ELF-1 (cell line): Measurements from ENCODE around the gene SUMO4.

Experiments
- DNase-seq: peaks from one replicate; pipeline ENCODE4 v3.0.0-alpha.2; 2016; ENCODE audit warnings: low read depth, low spot score

SUMO4 gene

DNA sequence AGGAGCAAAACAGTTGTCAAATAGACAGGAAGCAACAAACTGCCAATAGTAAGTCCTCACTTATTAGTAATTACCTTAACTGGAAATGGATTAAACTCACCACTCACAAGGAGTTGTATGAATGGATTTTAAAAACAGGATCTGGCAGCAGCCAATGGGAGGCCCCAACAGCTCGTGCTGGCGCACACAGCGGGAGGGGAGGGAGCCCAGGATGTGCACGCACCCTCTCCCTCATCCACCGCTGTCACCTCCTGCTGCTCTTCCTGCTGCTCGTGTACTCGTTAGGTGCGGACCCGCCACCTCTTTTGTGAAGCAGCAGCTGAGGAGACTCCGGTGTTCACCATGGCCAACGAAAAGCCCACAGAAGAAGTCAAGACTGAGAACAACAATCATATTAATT lies at the start of gene SUMO4:
Gene SUMO4 (plus strand): TSS at position 213 of the 400 bp plus-strand sequence. CDS start 130 bp downstream, at position 343.
- DNase-seq, result no peak

DNA sequence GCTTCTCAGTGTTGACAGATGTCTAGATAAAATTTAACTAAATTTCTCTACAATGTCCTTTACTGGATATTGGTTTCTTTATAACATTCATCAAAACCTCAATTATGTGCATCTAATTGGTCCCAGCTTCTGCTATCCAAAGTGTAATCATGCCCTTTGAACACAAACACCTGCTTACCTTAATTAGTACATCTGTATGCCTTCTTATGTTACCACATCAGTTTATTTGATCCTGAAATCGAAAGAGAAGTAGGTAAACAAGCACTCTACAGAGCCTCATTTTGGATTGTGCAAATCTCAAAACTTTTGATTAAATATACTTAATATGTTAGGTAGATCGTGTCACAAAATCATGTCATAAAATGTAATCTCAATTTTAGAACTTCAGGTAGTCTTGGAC lies 46.1 kb upstream of the SUMO4 start:
- no peak for DNase-seq

DNA sequence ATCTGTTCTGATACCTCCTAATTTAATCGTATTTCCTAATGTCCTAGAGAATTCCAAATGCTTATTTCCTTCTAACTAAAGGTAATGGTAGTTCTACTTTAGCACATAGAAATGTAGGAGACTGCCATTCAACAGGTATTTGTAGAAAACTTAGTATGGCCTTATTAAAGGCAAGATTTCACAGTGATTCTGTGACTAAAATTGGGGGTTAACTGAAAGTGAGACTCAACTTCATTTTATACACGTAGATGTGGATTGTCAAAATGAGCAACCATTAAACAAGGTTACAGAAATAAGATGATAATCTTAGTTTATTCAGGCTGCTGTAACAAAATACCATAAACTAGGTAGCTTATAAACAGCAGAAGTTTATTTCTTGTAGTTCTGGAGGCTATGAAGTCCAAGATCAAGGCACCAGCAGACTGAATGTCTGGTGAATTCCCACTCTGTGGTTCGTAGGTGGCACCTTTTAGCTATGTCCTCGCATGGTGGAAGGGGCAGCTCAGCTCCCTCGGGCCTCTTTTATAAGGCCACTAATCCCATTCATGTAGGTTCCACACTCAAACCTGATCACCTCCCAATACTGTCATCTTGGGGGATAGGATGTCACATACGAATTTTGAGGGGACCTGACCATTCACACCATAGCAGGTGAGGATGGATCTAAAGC lies 43.8 kb upstream of the SUMO4 start:
- DNase-seq, result no peak

DNA sequence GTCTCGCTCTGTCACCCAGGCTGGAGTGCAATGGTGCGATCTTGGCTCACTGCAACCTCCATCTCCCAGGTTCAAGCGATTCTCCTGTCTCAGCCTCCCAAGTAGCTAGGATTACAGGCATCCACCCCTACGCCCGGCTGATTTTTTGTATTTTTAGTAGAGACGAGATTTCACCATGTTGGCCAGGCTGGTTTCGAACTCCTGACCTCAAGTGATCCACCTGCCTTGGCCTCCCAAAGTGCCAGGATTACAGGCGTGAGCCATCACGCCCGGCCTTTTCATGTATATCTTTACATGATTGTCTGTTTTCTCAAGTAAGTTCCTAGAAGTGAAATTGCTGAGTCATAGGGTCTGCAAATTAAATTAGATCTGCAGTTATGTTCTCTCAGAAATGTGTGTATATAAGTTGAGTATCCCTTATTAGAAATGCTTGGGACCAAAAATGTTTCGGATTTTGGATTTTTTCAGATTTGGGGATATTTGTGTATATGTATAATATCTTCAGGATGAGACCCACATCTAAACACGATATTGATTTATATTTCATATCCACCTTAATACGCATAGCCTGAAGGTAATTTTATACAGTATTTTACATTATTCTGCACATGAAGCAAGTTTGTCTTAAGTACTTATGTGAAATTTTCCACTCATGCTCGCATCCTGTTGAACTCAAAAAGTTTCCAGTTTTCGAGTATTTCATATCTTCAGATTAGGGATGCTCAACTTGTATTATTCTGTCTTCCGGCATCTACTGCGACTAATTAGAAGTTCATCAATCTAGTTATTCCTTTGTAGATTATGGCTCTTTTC lies 42.1 kb upstream of the SUMO4 start:
- no peak for DNase-seq

DNA sequence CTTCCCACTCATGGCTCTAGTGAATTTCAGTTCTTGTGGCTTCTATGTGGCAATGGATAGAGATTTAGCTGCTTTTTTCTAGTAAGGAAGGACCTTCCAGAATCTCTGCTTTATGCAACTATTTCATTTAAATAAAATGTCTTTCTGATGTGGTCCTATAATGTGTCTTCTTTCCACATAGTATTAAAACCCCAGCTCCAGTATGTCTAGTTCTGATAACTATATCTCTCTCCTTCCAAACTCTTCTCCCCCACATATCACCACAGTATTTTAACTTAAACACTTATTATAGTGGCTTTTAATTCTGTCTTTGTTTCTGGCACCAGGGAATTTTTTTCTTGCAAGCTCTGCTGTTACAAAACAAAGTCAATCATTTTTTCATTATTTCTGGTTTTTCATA lies 40.6 kb upstream of the SUMO4 start:
- no peak for DNase-seq

DNA sequence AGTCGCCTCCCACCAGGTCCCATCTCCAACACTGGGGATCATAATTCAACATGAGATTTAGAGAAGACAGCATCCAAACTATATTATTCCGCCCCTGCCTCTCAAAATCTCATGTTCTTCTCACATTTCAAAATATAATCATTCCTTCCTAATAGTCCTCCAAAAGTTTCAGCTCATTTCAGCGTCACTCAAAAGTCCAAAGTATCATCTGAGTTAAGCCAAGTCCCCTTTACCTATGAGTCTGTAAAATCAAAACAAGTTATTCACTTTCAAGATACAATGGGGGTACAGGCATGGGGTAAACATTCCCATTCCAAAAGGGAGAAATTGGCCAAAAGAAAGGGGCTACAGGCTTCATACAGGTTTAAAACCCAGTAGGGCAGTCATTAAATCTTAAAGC lies 39.5 kb upstream of the SUMO4 start:
- DNase-seq, result no peak

DNA sequence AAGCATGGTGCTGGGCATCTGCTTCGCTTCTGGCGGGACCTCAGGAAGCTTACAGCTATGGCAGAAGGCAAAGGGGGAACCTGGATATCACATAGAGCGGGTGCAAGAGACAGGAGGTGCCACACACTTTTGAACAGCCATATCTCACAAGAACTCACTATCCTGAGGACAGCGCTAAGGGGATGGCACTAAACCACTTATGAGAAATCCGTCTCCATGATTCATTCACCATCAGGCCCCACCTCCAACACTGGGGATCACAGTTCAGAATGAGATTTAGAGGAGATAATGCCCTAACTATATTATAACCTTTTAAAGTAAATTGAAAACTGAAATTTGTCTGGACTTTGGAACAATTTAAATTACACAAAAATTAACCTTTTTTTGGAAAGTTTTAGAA lies 37.8 kb upstream of the SUMO4 start:
- no peak for DNase-seq

DNA sequence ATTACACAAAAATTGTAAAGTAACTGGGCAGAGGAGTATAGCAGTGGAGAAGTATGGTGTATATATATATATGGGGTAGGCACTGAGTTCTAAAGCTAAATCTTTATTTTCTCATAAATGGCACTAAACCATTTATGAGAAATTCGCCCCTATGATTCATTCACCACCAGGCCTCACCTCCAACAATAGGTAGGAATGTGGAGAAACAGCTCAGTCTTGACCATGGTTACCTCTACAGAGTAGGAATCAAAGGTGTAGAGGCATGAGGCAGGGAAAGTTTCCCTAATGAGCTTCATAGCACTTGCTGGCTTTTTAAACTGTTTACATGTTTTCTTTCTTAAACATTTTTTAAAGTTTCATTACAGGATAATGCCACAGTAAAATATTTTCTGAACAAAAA lies 36.9 kb upstream of the SUMO4 start:
- no peak for DNase-seq

DNA sequence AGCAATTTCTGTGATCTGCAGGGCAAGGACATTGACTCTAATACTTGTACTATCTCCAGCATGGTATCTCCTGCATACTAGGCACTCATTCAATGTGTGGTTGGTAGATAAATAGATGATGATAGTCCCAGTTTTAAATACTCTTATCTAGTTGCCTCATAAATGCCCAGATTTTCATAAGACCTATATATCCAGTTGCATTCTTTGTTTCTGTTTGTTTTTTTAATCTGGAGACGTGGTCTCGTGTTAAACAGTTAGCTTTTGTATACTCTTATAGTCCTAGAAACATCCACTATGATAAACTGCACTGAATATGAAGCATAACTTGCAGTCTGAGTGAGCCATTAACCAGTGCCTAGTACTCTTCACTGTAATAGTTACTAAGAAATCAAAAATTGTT lies 35.5 kb upstream of the SUMO4 start:
- no peak for DNase-seq

DNA sequence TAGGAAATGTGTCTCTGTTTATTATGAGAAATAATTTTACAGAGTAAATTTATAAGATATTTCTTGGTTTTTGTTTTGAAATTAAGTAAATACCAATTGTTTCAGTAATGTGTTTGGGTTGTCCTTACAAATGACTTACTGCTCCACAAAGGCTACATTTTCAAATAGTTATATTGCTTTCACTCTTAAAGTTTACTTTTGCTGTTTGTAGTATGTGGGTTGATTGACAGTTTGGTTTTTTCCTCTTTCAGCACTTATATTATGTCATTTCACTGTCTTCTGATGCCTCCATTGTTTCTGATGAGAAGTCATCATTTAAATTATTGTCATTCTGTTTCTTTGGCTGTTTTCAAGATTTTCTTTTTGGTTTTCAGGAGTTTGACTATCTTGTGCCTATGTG lies 34.9 kb upstream of the SUMO4 start:
- no peak for DNase-seq

DNA sequence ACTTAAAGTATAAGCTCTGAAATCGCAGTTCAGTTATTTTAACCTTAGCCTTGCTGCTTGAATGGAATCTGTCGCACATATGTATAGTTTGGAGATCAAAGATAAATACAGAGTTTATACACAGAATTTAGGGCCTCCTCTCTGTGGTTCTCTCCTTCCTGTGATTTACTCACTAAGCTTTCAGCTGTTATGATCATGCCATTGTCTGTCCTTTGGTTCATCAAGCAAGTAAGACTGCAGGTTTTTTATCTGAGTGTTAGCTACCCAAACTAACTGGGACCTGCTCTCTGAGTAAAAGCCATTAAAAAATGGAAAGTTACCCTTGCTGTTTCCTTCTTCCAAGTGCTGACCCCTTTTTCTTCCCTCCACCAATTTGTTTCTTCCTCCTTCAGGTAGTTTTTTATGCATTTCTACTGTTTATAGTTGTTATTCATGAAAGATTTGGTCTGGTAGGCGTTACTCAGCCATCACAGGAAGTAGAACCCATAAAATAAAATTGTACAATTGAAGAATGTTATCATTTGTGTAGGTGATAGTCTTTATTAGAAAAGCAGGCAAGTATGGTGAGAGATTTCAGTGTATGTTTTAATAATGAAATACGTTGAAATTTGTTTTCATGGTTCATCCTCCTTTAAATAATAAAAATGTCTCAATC lies 33.7 kb upstream of the SUMO4 start:
- no peak for DNase-seq

DNA sequence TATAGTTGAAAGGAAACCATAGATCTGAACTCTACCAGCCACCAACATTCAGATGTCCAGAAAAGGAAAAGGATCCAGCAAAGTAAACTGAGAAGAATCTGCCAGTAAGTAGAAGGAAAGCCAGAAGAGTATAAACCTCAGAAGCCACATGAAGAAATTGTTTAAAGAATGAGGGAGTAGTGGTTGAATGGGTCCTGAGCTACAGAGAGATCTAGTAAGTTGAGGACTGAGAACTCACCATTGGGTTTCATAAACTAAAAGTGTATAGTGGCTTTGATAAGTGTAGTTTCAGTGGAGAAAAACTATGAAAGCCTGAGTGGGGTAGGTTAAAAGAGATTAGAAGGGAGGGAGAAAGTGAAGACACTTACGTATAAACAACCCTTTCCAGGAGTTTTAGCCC lies 32.0 kb upstream of the SUMO4 start:
- no peak for DNase-seq

DNA sequence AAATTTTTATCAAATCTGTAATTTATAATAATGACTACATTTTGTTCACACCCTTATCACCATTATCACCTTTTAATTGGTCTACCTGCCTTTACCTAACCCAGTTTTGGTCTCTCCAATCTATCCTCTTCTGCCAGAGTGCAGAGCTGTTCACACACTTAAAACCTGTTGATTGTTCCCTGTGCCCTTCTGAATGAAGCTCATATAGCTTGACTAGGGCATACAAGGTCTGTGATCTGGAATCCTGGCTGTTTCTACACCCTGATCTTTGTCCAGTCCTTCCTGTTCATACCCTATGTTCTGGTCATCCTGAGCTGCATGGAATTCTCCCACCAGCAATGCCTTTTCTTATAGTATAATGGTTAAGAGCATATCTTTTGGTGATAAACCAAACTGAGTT lies 28.9 kb upstream of the SUMO4 start:
- no peak for DNase-seq

DNA sequence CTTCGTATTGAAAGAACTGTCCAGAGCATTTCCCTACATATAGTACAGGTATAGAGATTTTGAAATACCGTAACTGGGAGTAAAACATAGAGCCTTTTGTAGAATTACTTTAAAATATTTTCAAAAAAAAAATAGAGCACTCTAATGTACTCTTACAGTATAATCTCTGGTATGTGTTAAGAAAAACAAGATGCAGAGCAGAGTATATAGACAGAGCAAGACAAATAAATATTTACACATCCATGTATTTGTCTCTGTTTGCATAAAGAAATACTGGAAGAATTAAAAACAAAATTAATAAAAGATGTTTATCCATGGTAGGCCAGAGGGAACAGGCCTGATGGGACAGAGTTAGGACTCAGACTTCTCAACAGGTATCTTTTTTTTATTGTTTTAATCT lies 28.0 kb upstream of the SUMO4 start:
- no peak for DNase-seq

DNA sequence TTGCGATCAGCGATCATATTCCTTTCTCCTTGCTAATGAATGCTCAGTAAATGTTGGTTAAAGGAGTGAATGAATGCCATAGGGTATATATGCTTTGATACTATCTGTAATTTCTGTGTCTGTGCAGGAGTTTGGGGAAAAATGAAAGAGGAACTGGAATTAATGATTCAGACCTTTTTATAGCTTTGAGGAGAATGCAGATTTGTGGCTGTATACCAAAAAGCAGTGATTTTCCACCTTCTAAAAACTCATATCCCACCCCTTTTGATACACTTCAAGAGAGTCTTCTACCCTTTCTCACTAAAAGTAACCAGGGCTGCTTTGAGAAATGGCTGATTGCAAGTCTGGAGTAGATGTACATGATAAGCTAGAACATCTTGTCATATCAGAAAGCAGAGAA lies 26.6 kb upstream of the SUMO4 start:
- no peak for DNase-seq

DNA sequence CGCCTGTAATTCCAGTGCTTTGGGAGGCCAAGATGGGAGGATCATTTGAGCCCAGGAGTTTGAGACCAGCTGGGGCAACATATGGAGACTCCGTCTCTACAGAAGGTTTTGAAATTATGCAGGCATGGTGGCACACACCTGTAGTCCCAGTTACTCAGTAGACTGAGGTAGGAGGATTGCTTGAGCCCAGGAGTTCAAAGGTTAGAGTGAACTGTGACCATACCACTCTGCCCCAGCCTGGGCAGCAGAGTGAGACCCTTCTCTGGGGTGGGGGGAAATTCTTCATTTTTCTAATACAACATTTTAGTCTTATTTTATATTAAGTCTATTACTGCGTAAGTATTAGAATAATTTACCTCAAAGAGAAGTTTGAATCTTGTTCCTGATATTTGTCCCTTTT lies 20.1 kb upstream of the SUMO4 start:
- DNase-seq, result no peak

DNA sequence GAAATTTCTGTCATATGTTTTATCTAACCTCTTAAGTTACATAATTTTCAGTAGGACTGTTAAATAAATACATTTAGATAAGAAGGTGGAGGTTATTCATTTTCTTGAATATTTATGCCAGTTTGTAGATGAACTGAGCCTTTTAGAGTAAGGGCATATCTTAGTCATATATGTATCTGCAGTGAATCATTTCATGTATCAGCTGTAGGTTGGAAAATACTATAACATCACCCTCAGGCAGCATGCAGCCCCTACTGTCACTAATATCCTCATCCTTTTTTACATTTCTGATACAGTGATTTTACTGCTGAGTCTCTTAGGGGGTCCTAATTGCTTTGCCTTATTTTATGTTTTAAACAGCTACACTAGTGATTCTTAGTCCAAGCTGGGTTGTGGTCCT lies 19.5 kb upstream of the SUMO4 start:
- no peak for DNase-seq

DNA sequence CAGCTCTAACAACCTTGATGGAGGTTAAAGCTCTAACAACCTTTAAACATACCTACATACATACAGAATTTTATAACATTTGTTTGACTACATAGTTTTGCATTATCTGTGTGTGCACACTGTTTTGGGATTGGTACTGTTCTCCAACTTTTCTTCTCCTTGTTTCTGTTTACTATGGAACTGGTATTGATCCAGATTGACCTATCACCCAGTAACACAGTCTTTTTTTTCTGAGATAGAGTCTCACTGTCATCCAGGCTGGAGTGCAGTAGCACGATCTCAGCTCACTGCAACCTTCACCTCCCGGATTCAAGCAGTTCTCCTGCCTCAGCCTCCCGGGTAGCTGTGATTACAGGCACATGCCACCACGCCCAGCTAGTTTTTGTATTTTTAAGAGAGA lies 16.7 kb upstream of the SUMO4 start:
- no peak for DNase-seq

DNA sequence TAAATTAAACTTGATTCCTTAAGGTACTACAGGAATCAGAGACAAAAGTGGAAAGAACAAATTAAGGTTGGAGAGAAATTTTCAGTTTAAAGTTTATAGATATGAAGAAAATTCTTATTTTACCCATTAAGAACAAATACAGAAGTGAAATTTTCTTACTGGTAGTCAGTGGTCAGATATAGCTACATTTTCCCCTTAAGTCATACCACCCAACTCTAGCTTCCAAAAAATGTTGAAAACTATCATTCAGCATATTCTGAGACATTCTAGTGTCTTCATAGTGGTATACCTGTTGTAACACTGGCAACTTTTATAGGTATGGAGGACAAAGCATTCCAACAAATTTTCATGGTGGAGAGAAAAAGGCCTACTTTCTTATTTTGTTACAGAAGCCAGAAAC lies 15.6 kb upstream of the SUMO4 start:
- no peak for DNase-seq

DNA sequence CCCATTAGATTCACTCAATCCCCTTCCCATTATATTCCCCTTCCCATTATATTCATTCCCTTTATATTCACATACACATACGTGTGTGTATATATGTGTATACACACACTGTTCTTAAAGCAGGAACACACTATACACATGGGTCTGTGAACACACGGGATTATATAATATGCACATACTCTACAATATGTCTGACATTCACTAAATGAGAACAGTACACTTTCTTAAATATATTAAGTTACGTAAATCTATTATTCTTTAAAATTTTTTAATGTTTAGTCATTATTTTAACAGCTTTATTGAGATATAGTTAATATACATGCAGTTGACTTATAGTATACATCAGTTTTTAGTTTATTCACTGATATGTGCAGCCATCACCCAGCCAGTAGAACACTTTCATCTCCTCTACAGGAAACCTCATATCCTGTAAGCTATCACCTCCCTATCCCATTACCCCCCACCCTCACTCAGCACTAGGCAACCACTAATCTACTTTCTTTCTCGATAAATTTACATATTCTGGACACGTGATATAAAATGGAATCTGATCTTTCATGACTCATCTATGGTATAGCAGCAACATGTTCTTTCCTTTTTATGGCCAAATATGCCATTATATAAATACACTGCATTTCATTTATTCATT lies 13.9 kb upstream of the SUMO4 start:
- no peak for DNase-seq

DNA sequence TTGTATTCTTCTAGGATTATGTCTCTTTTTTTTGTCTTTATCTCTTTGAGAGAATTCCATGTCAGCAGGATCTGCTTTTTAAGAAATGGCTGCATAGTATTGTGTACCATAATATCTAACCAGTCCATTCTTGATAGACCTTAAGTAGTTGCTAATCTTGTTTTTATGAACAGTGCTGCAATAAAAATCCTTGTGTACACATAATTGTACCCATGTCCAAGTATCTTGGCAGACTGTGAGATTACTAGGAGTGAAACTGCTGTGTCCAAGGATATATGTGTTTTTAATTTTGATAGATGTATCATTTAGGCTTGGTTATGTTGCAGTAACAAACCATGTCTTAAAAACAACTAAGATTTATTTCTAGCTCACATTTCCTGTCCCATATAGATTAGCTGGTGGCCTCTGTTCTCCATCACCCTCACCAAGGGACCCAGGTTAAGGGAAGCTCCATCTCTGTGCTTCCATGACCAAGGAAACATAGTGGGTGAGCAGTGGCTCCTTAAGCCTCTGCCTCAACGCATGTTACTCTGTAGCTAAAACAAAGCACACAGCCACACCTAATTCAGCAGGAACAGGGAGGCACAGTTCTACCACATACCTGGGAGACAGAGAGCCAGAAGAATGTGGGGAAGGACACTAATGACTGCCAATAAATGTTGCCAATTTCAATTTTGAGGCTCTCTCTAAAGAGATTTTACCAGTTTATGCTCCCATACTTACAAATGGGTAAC lies 12.1 kb upstream of the SUMO4 start:
- DNase-seq, result no peak
